ENCODE measurements around the gene TRPC5OS. TPM values are rescaled to one million over a fixed set of nuclear protein-coding genes. Genes with fewer than 3 reads are reported as not detected.

Gene TRPC5OS
- total and polyA plus RNA-seq, 4 donors = 0.02 TPM; not detected in 3

- H3K4me3 ChIP-seq (ENCODE audit: low read depth in 1 of 3, low read length in 3 of 3) = no peak overlapping the region
Measured at GRCh38 chrX:111880735-111881134, 4.8 kb downstream of the TRPC5OS start.

More at GRCh38 chrX:111880735-111881134, 4.8 kb downstream of the TRPC5OS start:
- 62% methylated on average over 1 of the region's 1 CpG for WGBS
- Histone ChIP-seq H3K9me3 (ENCODE audit: control insufficient read depth in 4 of 4, low read length in 3 of 4) (no peaks in the 10 kb centered on the region), H3K4me1 (ENCODE audit: control insufficient read depth in 4 of 4, insufficient read depth in 4 of 4, low read length in 3 of 4) (no peaks in the 10 kb centered on the region), H3K36me3 (ENCODE audit: control insufficient read depth in 4 of 4, insufficient read depth in 3 of 4, low read depth in 1 of 4, low read length in 3 of 4) (no peaks in the 10 kb centered on the region), H3K27ac (ENCODE audit: low read depth in 1 of 2, low read length in 2 of 2) (no peak overlapping the region), H3K9ac (ENCODE audit: low read depth in 1 of 2, low read length in 2 of 2) (no peak overlapping the region), H3K27me3 (ENCODE audit: control insufficient read depth in 4 of 4, insufficient read depth in 4 of 4, low read length in 3 of 4) (no peaks in the 10 kb centered on the region)
- TF ChIP-seq, protein P1, sequence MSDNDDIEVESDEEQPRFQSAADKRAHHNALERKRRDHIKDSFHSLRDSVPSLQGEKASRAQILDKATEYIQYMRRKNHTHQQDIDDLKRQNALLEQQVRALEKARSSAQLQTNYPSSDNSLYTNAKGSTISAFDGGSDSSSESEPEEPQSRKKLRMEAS (IDR thresholded peaks at IDR 0.05) = no peak
- TF ChIP-seq GABPA (IDR thresholded peaks at IDR 0.05 in 1 of 2, conservative IDR thresholded peaks at IDR 0.05 in 1 of 2) (no peak), FOXA2 (IDR thresholded peaks at IDR 0.05) (no peak), YY1 (IDR thresholded peaks at IDR 0.05) (no peak), CTCF (IDR thresholded peaks at IDR 0.05; ENCODE audit: low read depth, low read length, missing input control) (no peak), SP1 (IDR thresholded peaks at IDR 0.05) (no peak), FOXA1 (IDR thresholded peaks at IDR 0.05) (no peak), HNF4G (IDR thresholded peaks at IDR 0.05) (no peak), RAD21 (IDR thresholded peaks at IDR 0.05) (no peak), EGR1 (IDR thresholded peaks at IDR 0.05; ENCODE audit: low read depth in 2 of 2) (no peak), RXRA (IDR thresholded peaks at IDR 0.05) (no peak), TAF1 (conservative IDR thresholded peaks at IDR 0.05) (no peak), HNF4A (conservative IDR thresholded peaks at IDR 0.05) (no peak), JUND (IDR thresholded peaks at IDR 0.05) (no peak), NR2F2 (IDR thresholded peaks at IDR 0.05) (no peak)
- TF ChIP-seq, protein P2, sequence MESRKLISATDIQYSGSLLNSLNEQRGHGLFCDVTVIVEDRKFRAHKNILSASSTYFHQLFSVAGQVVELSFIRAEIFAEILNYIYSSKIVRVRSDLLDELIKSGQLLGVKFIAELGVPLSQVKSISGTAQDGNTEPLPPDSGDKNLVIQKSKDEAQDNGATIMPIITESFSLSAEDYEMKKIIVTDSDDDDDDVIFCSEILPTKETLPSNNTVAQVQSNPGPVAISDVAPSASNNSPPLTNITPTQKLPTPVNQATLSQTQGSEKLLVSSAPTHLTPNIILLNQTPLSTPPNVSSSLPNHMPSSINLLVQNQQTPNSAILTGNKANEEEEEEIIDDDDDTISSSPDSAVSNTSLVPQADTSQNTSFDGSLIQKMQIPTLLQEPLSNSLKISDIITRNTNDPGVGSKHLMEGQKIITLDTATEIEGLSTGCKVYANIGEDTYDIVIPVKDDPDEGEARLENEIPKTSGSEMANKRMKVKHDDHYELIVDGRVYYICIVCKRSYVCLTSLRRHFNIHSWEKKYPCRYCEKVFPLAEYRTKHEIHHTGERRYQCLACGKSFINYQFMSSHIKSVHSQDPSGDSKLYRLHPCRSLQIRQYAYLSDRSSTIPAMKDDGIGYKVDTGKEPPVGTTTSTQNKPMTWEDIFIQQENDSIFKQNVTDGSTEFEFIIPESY (IDR thresholded peaks at IDR 0.05) = no peak
- TF ChIP-seq, protein P3, sequence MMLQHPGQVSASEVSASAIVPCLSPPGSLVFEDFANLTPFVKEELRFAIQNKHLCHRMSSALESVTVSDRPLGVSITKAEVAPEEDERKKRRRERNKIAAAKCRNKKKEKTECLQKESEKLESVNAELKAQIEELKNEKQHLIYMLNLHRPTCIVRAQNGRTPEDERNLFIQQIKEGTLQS (IDR thresholded peaks at IDR 0.05) = no peak
- TF ChIP-seq, protein P4, sequence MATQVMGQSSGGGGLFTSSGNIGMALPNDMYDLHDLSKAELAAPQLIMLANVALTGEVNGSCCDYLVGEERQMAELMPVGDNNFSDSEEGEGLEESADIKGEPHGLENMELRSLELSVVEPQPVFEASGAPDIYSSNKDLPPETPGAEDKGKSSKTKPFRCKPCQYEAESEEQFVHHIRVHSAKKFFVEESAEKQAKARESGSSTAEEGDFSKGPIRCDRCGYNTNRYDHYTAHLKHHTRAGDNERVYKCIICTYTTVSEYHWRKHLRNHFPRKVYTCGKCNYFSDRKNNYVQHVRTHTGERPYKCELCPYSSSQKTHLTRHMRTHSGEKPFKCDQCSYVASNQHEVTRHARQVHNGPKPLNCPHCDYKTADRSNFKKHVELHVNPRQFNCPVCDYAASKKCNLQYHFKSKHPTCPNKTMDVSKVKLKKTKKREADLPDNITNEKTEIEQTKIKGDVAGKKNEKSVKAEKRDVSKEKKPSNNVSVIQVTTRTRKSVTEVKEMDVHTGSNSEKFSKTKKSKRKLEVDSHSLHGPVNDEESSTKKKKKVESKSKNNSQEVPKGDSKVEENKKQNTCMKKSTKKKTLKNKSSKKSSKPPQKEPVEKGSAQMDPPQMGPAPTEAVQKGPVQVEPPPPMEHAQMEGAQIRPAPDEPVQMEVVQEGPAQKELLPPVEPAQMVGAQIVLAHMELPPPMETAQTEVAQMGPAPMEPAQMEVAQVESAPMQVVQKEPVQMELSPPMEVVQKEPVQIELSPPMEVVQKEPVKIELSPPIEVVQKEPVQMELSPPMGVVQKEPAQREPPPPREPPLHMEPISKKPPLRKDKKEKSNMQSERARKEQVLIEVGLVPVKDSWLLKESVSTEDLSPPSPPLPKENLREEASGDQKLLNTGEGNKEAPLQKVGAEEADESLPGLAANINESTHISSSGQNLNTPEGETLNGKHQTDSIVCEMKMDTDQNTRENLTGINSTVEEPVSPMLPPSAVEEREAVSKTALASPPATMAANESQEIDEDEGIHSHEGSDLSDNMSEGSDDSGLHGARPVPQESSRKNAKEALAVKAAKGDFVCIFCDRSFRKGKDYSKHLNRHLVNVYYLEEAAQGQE (IDR thresholded peaks at IDR 0.05) = no peak
- DNase-seq (ENCODE audit: low spot score) = no peak

Data from liver (tissue), 9 donors.